GM18519 (cell line): Measurements from ENCODE around the gene SNU13.
"Not testable (repeated sequence)": the region's sequence is repeated elsewhere in the genome, so short reads cannot be mapped to it uniquely, and the experiment has no call there.

Experiments used
- ATAC-seq: cut with Tn5 transposase; IDR thresholded peaks from one replicate; pipeline ENCODE4 v1.9.1; 2021; ENCODE audit warnings: mild to moderate bottlenecking, moderate library complexity; ENCODE audit not compliant: unreplicated experiment, low FRiP score

The SNU13 gene

DNA sequence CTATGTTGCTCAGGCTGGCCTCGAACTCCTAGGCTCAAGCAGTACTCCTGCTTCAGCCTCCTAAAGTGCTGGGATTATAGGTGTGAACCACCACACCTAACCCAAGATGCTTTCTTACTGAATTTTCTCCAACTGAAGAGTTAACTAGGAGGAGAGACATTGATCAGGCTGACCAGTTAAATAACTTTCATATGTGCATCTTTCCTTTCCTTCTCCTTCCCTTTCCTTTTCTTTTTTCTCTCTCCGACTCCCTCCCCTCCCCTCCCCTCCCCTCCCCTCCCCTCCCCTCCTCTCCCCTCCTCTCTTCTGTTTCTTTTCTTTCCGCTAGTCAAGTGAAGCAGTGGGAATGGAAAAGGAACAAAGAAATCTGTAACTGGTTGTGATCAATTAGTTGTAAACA, 40.9 kb downstream of the SNU13 start:
- no peak for ATAC-seq

DNA sequence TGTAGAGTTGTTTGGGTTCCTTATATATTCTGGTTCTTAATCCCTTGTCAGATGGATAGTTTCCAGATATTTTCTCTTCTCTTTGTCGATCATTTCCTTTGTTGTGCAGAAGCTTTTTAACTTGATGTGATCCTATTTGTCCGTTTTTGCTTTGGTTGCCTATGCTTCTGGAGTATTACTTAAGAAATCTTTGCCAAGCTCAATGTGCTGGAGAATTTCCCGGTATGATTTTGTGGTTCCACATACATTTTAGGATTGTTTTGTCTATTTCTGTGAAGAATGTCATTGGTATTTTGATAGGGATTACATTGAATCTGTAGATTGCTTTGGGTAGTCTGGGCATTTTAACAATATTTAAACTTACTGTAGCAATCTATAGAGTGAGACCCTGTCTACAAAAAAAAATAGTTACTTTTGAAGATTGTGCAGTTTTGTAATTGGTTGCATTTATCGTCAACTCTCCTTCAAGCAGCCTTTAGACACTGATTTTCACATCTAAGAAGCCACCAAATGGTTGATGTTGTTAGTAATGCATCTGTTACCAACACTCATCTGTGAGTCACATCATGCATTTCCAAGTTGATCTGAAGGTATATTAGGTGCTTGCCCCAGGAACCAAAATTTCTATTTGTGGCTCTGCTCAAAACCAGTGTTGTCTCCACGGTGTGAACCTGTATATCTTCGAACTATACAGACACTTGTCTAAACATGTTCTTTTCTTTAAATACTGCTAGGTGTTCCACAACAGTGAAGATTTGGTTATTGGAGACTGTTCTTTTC, 46.1 kb downstream of the SNU13 start:
- ATAC-seq: no peak

DNA sequence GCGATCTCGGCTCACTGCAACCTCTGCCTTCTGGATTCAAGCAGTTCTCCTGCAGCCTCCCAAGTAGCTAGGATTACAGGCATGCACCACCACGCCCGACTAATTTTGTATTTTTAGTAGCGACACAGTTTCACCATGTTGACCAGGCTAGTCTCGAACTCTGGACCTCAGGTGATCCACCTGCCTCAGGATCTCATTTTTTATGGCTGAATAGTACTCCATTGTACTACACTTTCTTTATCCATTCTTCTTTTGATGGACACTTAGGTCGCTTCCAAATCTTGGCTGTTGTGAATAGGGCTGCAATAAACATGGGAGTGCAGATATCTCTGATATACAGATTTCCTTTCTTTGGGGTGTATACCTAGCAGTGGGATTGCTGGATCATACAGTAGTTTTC, 46.8 kb downstream of the SNU13 start:
- ATAC-seq: no peak

DNA sequence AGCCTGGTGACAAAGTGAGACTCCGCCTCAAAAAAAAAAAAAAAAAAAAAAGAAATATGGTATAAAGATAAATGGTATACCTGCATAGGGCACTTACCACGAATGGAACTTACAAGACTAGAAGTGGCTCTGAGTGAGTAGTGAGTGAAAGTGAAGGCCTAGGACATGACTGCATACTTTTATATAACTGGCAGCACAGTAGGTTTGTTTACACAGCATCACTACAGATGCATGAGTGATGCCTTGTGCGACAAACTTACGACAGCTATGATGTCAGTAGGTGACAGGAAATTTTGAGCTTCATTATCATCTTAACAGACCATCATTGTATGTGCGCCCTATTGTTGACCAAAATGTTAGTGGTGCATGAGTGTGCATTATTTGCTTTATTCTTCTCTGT, 49.9 kb downstream of the SNU13 start:
- ATAC-seq: no peak

DNA sequence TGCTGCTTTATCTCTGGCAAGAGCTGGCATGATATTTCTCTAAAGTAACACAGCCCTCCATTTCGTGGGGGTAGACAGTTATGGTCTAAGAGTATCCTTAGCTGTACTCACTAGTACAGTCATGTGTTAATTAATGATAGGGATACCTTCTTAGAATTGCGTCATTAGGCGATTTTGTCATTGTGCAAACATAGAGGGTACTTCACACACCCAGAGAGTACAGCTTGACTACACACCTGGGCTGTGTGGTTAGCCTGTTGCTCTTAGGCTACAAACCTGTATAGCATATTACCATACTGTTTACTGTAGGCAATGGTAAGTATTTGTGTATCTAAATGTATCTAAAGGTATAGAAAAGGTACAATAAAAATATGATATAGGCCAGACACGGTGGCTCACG, 50.5 kb downstream of the SNU13 start:
- no peak for ATAC-seq

DNA sequence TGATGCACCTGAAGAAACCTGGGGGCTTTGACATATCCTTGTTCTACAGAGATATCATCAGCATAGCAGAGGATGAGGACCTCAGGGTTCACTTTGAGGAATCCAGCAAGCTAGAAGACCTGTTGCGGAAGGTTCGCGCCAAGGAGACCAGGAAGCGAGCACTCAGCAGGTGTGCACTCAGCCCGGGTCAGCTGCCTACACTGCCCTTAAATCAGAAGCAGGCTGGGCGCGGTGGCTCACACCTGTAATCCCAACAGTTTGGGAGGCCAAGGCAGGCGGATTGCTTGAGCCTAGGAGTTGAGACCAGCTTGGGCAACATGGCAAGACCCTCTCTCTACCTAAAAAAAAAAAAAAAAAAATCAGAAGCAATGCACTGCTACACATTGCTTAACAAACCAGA, 51.0 kb downstream of the SNU13 start:
- not testable (repeated sequence) for ATAC-seq

DNA sequence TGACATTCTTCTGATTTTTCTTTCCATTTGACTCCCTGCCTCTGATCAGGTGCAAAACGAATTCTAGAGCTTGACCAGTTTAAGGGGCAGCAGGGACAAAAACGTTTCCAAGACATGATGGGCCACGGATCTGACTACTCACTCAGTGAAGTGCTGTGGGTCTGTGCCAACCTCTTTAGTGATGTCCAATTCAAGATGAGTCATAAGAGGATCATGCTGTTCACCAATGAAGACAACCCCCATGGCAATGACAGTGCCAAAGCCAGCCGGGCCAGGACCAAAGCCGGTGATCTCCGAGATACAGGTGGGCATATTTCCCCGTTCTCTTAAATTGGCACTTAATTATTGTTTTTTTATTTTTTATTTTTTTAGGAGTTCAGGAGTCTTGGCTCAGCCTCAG, 52.2 kb downstream of the SNU13 start:
- no peak for ATAC-seq

DNA sequence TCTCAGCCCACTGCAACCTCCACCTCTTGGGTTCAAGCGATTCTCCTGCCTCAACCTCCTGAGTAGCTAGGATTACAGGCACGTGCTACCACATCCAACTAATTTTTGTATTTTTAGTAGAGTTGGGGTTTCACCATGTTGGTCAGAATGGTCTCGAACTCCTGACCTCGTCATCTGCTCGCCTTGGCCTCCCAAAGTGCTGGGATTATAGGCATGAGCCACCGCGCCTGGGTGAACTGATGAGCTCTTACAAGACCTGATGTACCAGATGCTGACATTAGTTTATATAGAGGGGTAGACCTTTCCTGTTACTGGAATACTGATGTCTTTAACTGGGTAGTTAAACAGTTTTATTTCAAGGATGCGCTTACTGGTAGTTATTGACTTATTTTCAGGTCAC, 54.1 kb downstream of the SNU13 start:
- ATAC-seq: not testable (repeated sequence)

DNA sequence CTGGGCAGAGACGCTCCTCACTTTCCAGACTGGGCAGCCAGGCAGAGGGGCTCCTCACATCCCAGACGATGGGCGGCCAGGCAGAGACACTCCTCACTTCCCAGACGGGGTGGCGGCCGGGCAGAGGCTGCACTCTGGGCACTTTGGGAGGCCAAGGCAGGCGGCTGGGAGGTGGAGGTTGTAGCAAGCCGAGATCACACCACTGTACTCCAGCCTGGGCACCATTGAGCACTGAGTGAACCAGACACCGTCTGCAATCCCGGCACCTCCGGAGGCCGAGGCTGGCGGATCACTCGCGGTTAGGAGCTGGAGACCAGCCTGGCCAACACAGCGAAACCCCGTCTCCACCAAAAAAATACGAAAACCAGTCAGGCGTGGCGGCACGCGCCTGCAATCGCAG, 57.1 kb downstream of the SNU13 start:
- not testable (repeated sequence) for ATAC-seq

DNA sequence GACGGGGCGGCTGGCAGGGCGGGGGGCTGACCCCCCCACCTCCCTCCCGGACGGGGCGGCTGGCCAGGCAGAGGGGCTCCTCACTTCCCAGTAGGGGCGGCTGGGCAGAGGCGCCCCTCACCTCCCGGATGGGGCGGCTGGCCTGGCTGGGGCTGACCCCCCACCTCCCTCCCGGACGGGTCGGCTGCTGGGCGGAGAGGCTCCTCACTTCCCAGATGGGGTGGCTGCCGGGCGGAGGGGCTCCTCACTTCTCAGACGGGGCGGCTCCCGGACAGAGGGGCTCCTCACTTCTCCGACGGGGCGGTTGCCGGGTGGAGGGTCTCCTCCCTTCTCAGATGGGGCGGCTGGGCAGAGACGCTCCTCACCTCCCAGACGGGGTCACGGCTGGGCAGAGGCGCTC, 57.6 kb downstream of the SNU13 start:
- ATAC-seq: not testable (repeated sequence)

DNA sequence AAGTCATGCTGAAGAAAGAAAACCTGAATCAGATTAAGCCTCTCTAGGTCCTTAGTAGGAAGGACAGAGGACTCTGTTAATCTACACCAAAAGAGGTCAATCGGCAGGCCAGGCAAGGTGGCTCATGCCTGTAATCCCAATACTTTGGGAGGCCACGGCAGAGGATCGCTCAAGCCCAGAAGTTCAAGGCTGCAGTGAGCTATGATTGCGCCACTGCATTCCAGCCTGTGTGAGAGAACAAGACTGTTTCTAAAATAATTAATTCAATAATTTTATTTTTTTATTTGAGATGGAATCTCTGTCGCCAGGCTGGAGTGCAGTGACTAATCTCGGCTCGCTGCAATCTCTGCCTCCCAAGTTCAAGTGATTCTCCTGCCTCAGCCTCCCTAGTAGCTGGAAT, 63.1 kb downstream of the SNU13 start:
- ATAC-seq: no peak
